SK-N-SH (cell line): ENCODE results near the gene PITHD1. TPM values are rescaled to one million over a fixed set of nuclear protein-coding genes. Genes with fewer than 3 reads are reported as not detected.
A peak's percentile ranks its signal among the peaks of the same experiment; 100 is the strongest.

ENCODE experiments used
- CTCF ChIA-PET: fragments of 300-600, 350-600 bp; formaldehyde crosslinking; extraction: SDS; loops from one replicate; lab custom pipeline; 2021; lab: Yijun Ruan, JAX
- POLR2A ChIA-PET: fragments of 350-600 bp; sonication (Branson Sonifier 250); formaldehyde crosslinking; extraction: SDS; loops from one replicate; lab custom pipeline; 2020; ENCODE audit warnings: antibody characterized with exemption, inconsistent platforms; lab: Yijun Ruan, JAX
- DNase-seq: peaks from one replicate; pipeline ENCODE4 v3.0.0; 2012
- H2AFZ ChIP-seq: fragments of 200-600 bp; sonication (generic); 2 replicates; pipeline ENCODE4 v1.8.1; 2016; ENCODE audit warnings: antibody characterized with exemption, mild to moderate bottlenecking, low read depth
- H3F3A ChIP-seq: fragments of 200-600 bp; sonication (generic); replicated peaks from 2 replicates; pipeline ENCODE3; 2016; ENCODE audit warnings: antibody characterized with exemption, mild to moderate bottlenecking; ENCODE audit not compliant: insufficient read depth
- H3K27ac ChIP-seq, 2 experiments: fragments of 200-500 bp in 1 of 2; fragments of 200-600 bp in 1 of 2; sonication (Bioruptor generic) in 1 of 2; sonication (generic), shearing (Covaris generic) in 1 of 2; 2 replicates each; pipeline versions ENCODE4 v1.5.1 to v1.6.1; 2014 to 2016; ENCODE audit warnings: low read depth in 2 of 2, inconsistent platforms in 1 of 2, low read length in 1 of 2, mild to moderate bottlenecking in 1 of 2, mixed read lengths in 1 of 2
- H3K27me3 ChIP-seq: fragments of 200-600 bp; sonication (generic), shearing (Covaris generic); 2 replicates; pipeline ENCODE4 v1.6.1; 2016; ENCODE audit warnings: mixed run types; ENCODE audit not compliant: insufficient read depth
- H3K36me3 ChIP-seq, 2 experiments: fragments of 200-500 bp in 1 of 2; fragments of 200-600 bp in 1 of 2; sonication (Bioruptor generic) in 1 of 2; sonication (generic) in 1 of 2; replicated peaks in 1 of 2; 2 replicates each; pipeline versions ENCODE3 to v1.5.1; 2014 to 2016; ENCODE audit warnings: low read length in 1 of 2, mild to moderate bottlenecking in 1 of 2; ENCODE audit not compliant: insufficient read depth in 2 of 2, control insufficient read depth in 1 of 2
- H3K4me1 ChIP-seq, 2 experiments: fragments of 200-500 bp in 1 of 2; fragments of 200-600 bp in 1 of 2; sonication (Bioruptor generic) in 1 of 2; sonication (generic), shearing (Covaris generic) in 1 of 2; 2 replicates each; pipeline versions ENCODE4 v1.5.1 to v1.6.1; 2014 to 2016; ENCODE audit warnings: low read depth in 1 of 2, low read length in 1 of 2, mixed run types in 1 of 2; ENCODE audit not compliant: insufficient read depth in 2 of 2, control insufficient read depth in 1 of 2
- H3K4me2 ChIP-seq: fragments of 200-600 bp; sonication (generic), shearing (Covaris generic); 2 replicates; pipeline ENCODE4 v1.6.1; 2017; ENCODE audit warnings: mixed run types
- H3K4me3 ChIP-seq, 2 experiments: fragments of 200-500 bp in 1 of 2; fragments of 200-600 bp in 1 of 2; sonication (Bioruptor generic) in 1 of 2; sonication (generic), shearing (Covaris generic) in 1 of 2; 2 replicates each; pipeline versions ENCODE4 v1.5.1 to v1.8.1; 2014 to 2016; ENCODE audit warnings: low read depth in 2 of 2, inconsistent platforms in 1 of 2, low read length in 1 of 2, mild to moderate bottlenecking in 1 of 2, mixed read lengths in 1 of 2, moderate library complexity in 1 of 2
- H3K79me2 ChIP-seq: fragments of 200-600 bp; sonication (generic); 2 replicates; pipeline ENCODE4 v1.8.1; 2017; ENCODE audit warnings: mild to moderate bottlenecking; ENCODE audit not compliant: insufficient read depth
- H3K9ac ChIP-seq: fragments of 200-600 bp; sonication (generic); 2 replicates; pipeline ENCODE4 v1.6.1; 2017; ENCODE audit warnings: mixed run types
- H3K9me2 ChIP-seq: fragments of 200-600 bp; sonication (generic); 2 replicates; pipeline ENCODE4 v1.6.1; 2017; ENCODE audit warnings: mixed run types
- H3K9me3 ChIP-seq: fragments of 200-600 bp; sonication (generic); 2 replicates; pipeline ENCODE4 v1.6.1; 2017; ENCODE audit warnings: mixed run types, mild to moderate bottlenecking, moderate library complexity
- H4K20me1 ChIP-seq: fragments of 200-600 bp; sonication (generic); 2 replicates; pipeline ENCODE4 v1.6.1; 2017; ENCODE audit warnings: mild to moderate bottlenecking, mixed run types; ENCODE audit not compliant: insufficient read depth
- CHD2 ChIP-seq: fragments of 150-350 bp; IDR thresholded peaks from 2 replicates; pipeline ENCODE4 v1.6.1; 2018; ENCODE audit warnings: low read length; ENCODE audit not compliant: partially characterized antibody
- CTCF ChIP-seq: fragments of 200-600 bp; sonication (generic); IDR thresholded peaks from 2 replicates; pipeline ENCODE4 v1.6.1; 2017; ENCODE audit warnings: antibody characterized with exemption, mild to moderate bottlenecking, moderate library complexity
- ELF1 ChIP-seq: IDR thresholded peaks from 2 replicates; pipeline ENCODE4 v1.4.0; 2012
- FOSL2 ChIP-seq: IDR thresholded peaks from 2 replicates; pipeline ENCODE4 v1.4.0; 2012; ENCODE audit warnings: low read depth, mild to moderate bottlenecking, moderate library complexity, borderline replicate concordance
- MXI1 ChIP-seq: IDR thresholded peaks from 2 replicates; pipeline ENCODE4 v1.6.1; 2012; ENCODE audit warnings: mild to moderate bottlenecking, low read depth, low read length, improper control_type of control experiment
- NRF1 ChIP-seq: IDR thresholded peaks from 2 replicates; pipeline ENCODE4 v1.6.1; 2012; ENCODE audit warnings: low read depth, mild to moderate bottlenecking, low read length
- RAD21 ChIP-seq: IDR thresholded peaks from 2 replicates; pipeline ENCODE4 v1.6.1; 2012; ENCODE audit warnings: mild to moderate bottlenecking, low read length
- RXRA ChIP-seq: IDR thresholded peaks from 2 replicates; pipeline ENCODE4 v1.4.0; 2012; ENCODE audit warnings: low read depth, mild to moderate bottlenecking, borderline replicate concordance
- SMC3 ChIP-seq: IDR thresholded peaks from 2 replicates; pipeline ENCODE4 v1.6.1; 2012; ENCODE audit warnings: low read depth, low read length, improper control_type of control experiment
- TAF1 ChIP-seq: IDR thresholded peaks from 2 replicates; pipeline ENCODE4 v1.6.1; 2012; ENCODE audit warnings: low read depth, mild to moderate bottlenecking, low read length, moderate library complexity, borderline replicate concordance
- USF1 ChIP-seq: IDR thresholded peaks from 2 replicates; pipeline ENCODE4 v1.4.0; 2012; ENCODE audit warnings: low read depth, borderline replicate concordance
- WGBS: methylation state at CpG from one replicate; pipeline ENCODE4 v1.1.6; 2017; ENCODE audit warnings: low lambda C conversion rate; 5-methylcytosine and 5-hydroxymethylcytosine counted together
- polyA plus RNA-seq, 3 experiments: library from polyadenylated mRNA; depleted of rRNA; stranded (reverse); fragments of >200 nt; gene quantifications; 2 replicates each; pipeline ENCODE4 v1.2.3, GENCODE V29; 2012

Gene PITHD1
- polyA plus RNA-seq, 1 of the 3 experiments (the other 2 are of a cell fraction), result 36.3 TPM

- TF ChIP-seq TAF1 (no peak), FOSL2 (no peak), USF1 (no peak)
Measured at GRCh38 chr1:23768733-23769132, 9.5 kb upstream of the PITHD1 start (continued).

DNA sequence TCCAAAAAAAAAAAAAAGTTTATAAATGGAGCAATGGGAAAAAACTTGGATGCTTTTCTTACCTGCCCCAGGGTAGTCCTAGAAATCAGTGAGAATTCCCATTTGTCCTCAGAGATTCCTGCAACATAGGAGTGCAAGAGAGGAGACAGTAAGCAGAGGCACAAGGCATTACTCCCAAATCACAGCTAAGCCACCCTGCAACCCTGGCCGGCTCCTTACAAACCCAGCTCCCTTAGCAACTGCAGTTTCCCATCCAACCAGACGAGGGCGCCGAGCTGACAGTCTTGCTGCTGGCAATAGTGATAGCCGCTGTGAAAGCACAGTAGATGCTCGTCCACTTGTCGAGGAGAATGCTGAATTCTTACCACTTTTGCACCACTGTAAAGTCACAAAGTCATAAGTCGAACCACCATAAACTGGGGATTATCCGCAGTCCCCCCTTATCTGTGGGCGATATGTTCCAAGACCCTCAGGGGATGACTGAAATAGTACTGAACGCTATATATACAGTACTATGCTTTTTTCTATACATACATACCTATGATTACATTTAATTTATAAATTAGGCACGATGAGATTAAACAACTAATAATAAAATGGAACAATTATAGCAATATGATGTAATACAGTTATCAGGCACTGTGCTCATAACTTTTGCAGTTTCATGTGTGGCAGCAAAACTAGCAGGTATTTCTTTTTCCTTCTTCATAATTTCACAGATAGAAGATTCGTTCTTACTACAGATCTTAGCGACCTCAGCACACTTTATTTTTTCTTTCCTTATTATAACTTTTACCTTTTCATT, 6.0 kb upstream of the PITHD1 start:
- Histone ChIP-seq H3F3A (peaks cover 7% of the 10 kb centered on the region), H3K4me2 (no peak overlapping the region), H4K20me1 (no peaks in the 10 kb centered on the region), H3K79me2 (peaks cover 22% of the 10 kb centered on the region; the same call in 1 of the 2 replicates), H3K4me3 (peak overlapping the region in 1 of 2 experiments; percentile 38; a peak in 1 of 4 replicates), H3K9me3 (no peaks in the 10 kb centered on the region), H3K27ac (no peak overlapping the region), H3K4me1 (peaks cover 5 to 9% of the 10 kb centered on the region in 2 experiments; a peak in 2 of 4 replicates), H3K9me2 (no peaks in the 10 kb centered on the region), H3K27me3 (no peaks in the 10 kb centered on the region), H2AFZ (no peak overlapping the region), H3K36me3 (peaks cover 0 to 4% of the 10 kb centered on the region in 2 experiments), H3K9ac (no peak overlapping the region)
- TF ChIP-seq RXRA, result no peak
- TF ChIP-seq CHD2, result peak; percentile 16
- TF ChIP-seq CTCF, result peak; percentile 88
- TF ChIP-seq RAD21, result peak; percentile 82
- no peak for TF ChIP-seq NRF1
- TF ChIP-seq TAF1, result no peak
- TF ChIP-seq MXI1, result 0 out of 2 replicates have a peak, but pooled peaks have one; percentile 13
- TF ChIP-seq SMC3, result peak; percentile 85
- no peak for TF ChIP-seq ELF1
- peak; percentile 75 for DNase-seq
- WGBS, result 23% methylated on average over 13 of the region's 14 CpGs
- CTCF ChIA-PET, result interaction anchor here (0.6 to 3.5 kb wide), 48 partner anchors 7 to 256 kb away, joined by 3 to 35 read pairs (median 4); partner anchors contain the start of genes CNR2, ELOA, FUCA1 and GALE
- POLR2A ChIA-PET, result interaction anchor here (1.0 to 1.7 kb wide), 3 partner anchors 9 to 145 kb away, joined by 3 to 7 read pairs (median 7); no protein-coding TSS in a partner anchor
